NB4 (cell line): Measurements from ENCODE around the gene LITAFD.

ENCODE experiments used
- MYC ChIP-seq: IDR thresholded peaks from 2 replicates; pipeline ENCODE4 v1.6.1; 2011; ENCODE audit warnings: low read depth, low read length
- POLR2A ChIP-seq: IDR thresholded peaks from 2 replicates; pipeline ENCODE4 v1.6.1; 2011; ENCODE audit warnings: mild to moderate bottlenecking; ENCODE audit not compliant: insufficient read length; ENCODE audit errors: extremely low read depth
- TF ChIP-seq, protein P1 (sequence below): IDR thresholded peaks from one replicate; pipeline ENCODE4 v1.5.1; 2012; ENCODE audit warnings: low read depth, low read length

DNA sequence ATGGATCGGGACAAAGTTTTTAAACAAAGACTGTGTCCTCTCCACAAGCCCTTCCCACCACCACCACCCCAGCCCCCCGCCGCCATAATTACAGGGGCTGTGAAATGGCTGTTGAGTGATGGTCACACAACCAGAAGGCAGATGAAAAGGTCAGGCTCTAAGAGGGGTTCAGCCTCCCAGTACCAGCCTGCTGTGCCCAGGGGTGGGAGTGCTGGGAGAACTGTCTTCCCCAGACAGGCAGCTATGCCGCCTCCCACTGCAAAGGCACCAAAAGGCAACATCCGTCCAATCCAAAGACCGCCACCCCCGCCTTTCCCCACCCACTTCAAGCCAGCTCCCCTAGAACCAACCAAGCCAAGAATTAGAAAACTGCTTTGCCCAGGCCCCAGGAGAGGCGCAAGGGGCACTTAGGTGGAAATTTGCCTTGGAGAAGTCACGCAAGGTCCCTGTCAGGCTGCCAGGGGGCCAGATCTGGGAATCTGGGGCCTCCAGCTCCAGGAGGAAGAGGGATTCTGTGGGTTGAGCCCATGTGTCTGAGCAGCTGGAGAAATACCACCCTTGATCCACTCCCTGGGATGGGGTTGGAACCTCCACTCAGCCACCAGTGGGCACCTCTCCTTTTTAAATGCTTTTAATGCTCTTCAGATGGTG is 27.7 kb upstream of the LITAFD start:
- TF ChIP-seq, protein P1, sequence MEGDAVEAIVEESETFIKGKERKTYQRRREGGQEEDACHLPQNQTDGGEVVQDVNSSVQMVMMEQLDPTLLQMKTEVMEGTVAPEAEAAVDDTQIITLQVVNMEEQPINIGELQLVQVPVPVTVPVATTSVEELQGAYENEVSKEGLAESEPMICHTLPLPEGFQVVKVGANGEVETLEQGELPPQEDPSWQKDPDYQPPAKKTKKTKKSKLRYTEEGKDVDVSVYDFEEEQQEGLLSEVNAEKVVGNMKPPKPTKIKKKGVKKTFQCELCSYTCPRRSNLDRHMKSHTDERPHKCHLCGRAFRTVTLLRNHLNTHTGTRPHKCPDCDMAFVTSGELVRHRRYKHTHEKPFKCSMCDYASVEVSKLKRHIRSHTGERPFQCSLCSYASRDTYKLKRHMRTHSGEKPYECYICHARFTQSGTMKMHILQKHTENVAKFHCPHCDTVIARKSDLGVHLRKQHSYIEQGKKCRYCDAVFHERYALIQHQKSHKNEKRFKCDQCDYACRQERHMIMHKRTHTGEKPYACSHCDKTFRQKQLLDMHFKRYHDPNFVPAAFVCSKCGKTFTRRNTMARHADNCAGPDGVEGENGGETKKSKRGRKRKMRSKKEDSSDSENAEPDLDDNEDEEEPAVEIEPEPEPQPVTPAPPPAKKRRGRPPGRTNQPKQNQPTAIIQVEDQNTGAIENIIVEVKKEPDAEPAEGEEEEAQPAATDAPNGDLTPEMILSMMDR = no peak
- TF ChIP-seq POLR2A (no peak), MYC (no peak)
